Measurements from ENCODE around the gene C17orf58.
"Not testable (repeated sequence)": the region's sequence is repeated elsewhere in the genome, so short reads cannot be mapped to it uniquely, and the experiment has no call there.

The C17orf58 gene

DNA sequence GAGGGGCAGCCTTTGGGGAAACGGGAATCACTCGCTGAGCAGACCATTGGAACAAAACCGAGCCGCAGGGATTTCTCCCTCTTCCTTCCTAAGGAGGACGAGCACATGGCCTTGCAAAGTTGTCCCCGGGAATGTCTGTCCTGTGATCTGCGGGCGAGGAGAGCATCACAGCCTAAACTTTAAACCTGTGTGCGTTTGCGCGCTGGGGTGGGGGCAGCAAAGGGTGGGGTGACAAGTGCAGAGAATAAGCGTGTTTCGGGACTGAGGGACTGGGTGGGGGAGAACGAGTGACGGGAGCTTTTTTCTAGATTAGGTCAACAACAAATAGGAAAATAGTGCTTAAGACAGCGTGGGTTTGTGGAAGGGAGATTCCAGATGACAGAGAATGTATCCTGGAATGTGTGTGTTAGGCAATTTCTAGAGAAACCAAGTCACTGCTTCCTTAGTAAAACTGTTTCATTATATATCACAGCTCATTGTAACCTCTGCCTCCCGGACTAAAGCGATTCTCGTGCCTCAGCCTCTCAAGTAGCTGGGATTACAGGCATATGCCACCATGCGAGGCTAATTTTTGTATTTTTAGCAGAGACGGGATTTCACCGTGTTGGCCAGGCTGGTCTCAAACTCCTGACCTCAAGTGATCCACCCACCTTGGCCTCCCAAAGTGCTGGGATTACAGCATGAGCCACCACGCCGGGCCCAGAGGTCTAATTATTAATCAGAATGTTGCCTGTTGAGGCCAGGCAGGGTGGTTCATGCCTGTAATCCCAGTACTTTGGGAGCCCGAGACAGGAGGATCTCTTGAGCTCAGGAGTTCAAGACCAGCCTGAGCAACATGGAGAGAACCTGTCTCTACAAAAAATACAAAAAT is at the start of gene C17orf58:
TSS of gene C17orf58 (minus strand) at position 169 of the 871 bp plus-strand sequence. CDS start 271 bp downstream, outside the sequence.
- peak within 1 kb of the TSS; percentile 36 for H3K4me3 ChIP-seq (ENCODE audit: severe bottlenecking)
- not testable (repeated sequence) for H3K9me3 ChIP-seq (ENCODE audit: severe bottlenecking); DNase-seq (ENCODE audit: low spot score); ATAC-seq (ENCODE audit: low read depth); H3K4me1 ChIP-seq (ENCODE audit: insufficient read depth, poor library complexity, severe bottlenecking); H3K27me3 ChIP-seq (ENCODE audit: insufficient read depth, poor library complexity, severe bottlenecking); H3K36me3 ChIP-seq (ENCODE audit: low read depth); H3K27ac ChIP-seq (ENCODE audit: poor library complexity, severe bottlenecking)

DNA sequence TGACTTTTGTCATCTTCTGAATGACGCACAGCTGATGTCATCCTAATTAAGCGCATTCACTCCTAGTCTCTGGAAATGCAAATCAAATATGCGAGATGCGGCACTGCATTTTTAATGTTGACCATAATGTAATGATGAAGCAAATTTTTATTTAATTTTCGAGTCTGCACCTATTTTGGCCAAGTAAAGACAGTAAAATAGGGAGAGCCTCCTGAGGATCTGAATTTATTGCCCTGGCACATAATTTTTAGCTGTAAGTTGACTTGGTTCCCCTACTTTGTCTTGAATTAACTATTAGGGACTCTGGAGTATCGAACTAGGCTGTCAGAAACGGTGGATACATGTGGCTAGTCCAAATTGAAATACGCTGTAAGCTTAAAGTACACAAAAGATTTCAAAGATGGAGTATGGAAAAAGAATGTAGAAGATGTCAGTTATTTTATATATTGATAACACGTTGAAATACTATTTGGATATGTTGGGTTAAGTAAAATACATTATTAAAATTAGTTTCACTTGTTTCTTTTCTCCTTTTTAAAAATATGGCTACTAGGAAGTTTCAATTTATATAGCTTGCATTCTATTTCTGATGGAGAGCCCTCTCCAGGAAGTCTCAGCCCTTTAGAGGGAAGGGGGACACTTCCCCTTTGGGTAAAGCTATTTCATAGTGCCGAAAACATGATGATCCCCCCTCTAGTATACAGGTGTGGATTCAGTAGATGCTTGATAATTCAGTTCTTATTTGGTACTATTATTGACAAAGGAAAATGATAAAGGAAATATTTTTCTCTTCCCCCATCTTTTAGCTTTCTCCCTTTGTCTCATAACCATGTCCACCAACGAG is 40.3 kb upstream of the C17orf58 start:
- Histone ChIP-seq H3K9me3 (ENCODE audit: severe bottlenecking) (no peaks in the 10 kb centered on the region), H3K4me3 (ENCODE audit: severe bottlenecking) (peak overlapping the region; percentile 92), H3K27ac (ENCODE audit: poor library complexity, severe bottlenecking) (peak overlapping the region; percentile 57), H3K27me3 (ENCODE audit: insufficient read depth, poor library complexity, severe bottlenecking) (no peaks in the 10 kb centered on the region), H3K4me1 (ENCODE audit: insufficient read depth, poor library complexity, severe bottlenecking) (peaks cover 12% of the 10 kb centered on the region), H3K36me3 (ENCODE audit: low read depth) (peaks cover 54% of the 10 kb centered on the region)
- no peak for DNase-seq (ENCODE audit: low spot score)
- TF ChIP-seq, protein P1, sequence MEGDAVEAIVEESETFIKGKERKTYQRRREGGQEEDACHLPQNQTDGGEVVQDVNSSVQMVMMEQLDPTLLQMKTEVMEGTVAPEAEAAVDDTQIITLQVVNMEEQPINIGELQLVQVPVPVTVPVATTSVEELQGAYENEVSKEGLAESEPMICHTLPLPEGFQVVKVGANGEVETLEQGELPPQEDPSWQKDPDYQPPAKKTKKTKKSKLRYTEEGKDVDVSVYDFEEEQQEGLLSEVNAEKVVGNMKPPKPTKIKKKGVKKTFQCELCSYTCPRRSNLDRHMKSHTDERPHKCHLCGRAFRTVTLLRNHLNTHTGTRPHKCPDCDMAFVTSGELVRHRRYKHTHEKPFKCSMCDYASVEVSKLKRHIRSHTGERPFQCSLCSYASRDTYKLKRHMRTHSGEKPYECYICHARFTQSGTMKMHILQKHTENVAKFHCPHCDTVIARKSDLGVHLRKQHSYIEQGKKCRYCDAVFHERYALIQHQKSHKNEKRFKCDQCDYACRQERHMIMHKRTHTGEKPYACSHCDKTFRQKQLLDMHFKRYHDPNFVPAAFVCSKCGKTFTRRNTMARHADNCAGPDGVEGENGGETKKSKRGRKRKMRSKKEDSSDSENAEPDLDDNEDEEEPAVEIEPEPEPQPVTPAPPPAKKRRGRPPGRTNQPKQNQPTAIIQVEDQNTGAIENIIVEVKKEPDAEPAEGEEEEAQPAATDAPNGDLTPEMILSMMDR (IDR thresholded peaks at IDR 0.05; ENCODE audit: poor library complexity, severe bottlenecking): no peak
- no peak; the same call in 2 of the 3 replicates for ATAC-seq (ENCODE audit: low read depth)

DNA sequence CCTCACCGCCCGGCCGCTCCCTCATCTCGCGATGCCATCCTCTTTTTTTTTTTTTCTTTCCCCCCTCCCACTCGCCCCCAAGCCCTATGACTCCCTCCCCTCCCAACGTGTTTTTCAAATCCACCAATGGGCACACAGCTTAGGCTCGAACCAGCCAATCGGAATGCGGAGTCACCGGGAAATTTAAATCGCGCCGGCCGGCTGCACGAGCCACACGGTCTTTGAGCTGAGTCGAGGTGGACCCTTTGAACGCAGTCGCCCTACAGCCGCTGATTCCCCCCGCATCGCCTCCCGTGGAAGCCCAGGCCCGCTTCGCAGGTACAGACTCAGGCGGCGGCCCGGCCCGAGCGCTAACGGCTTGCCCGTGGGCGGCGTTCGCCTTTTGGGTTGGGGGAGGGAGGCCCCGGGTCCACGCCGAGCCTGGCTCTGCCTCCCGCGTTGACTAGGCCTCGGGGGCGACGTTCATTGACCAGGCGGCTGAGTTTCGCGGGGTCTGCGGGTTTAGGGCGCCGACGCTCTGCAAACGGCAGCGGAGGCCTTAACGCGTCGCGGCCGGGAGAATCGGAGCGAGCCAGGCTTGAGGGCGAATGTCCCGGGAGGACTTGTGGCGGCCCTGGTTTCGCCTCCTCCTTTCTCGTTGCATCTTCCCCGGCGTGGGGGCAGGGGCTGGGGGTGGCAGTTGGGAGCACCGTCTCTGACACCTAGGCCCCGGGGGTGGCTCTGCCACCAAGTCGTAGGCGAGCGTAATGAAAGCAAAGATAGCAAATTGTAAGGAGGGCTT is 39.4 kb upstream of the C17orf58 start, which contains the start of gene KPNA2:
TSS of gene KPNA2 (plus strand) at position 213 of the 781 bp plus-strand sequence. CDS start 1,398 bp downstream, outside the sequence.
- TF ChIP-seq, protein P1 (IDR thresholded peaks at IDR 0.05; ENCODE audit: poor library complexity, severe bottlenecking): no peak
- peak within 1 kb of the TSS; percentile 57 for H3K27ac ChIP-seq (ENCODE audit: poor library complexity, severe bottlenecking)
- H3K36me3 ChIP-seq (ENCODE audit: low read depth): peaks cover 46% of the 10 kb centered on the region
- no peaks in the 10 kb centered on the region for H3K9me3 ChIP-seq (ENCODE audit: severe bottlenecking)
- DNase-seq (ENCODE audit: low spot score): peak; percentile 92
- no peaks in the 10 kb centered on the region for H3K27me3 ChIP-seq (ENCODE audit: insufficient read depth, poor library complexity, severe bottlenecking)
- peak; percentile 91 for ATAC-seq (ENCODE audit: low read depth)
- H3K4me1 ChIP-seq (ENCODE audit: insufficient read depth, poor library complexity, severe bottlenecking): peaks cover 12% of the 10 kb centered on the region
- H3K4me3 ChIP-seq (ENCODE audit: severe bottlenecking): peak within 1 kb of the TSS; percentile 92

DNA sequence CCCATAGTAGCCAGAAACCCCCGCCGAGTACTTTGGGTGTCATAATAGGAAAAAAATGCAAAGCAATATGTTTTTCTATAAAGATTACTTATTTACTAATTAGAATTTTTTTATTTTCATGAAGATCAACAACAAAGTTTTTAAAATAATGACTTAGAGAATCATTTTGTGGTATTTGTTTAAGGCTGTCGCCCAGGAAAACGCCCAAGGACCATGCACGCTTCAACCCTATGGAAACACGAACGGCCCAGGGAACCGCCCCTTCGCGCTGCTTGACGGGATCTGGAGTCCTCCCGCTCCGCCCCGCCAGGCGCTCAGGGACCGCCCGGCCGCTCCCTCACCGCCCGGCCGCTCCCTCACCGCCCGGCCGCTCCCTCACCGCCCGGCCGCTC is 38.9 kb upstream of the C17orf58 start:
- DNase-seq (ENCODE audit: low spot score): peak; percentile 96

More for the DNA sequence above, 38.9 kb upstream of the C17orf58 start:
- H3K4me1 ChIP-seq (ENCODE audit: insufficient read depth, poor library complexity, severe bottlenecking): peaks cover 12% of the 10 kb centered on the region
- H3K27ac ChIP-seq (ENCODE audit: poor library complexity, severe bottlenecking): no peak overlapping the region
- H3K27me3 ChIP-seq (ENCODE audit: insufficient read depth, poor library complexity, severe bottlenecking): no peaks in the 10 kb centered on the region
- peak; percentile 96 for ATAC-seq (ENCODE audit: low read depth)
- peak overlapping the region; percentile 21 for H3K4me3 ChIP-seq (ENCODE audit: severe bottlenecking)
- peaks cover 40% of the 10 kb centered on the region for H3K36me3 ChIP-seq (ENCODE audit: low read depth)
- TF ChIP-seq, protein P1 (IDR thresholded peaks at IDR 0.05; ENCODE audit: poor library complexity, severe bottlenecking): no peak
- H3K9me3 ChIP-seq (ENCODE audit: severe bottlenecking): no peaks in the 10 kb centered on the region

Data from RWPE2 (cell line).